Keratinocyte (primary cell): ENCODE measurements around the gene ARHGAP22.

Experiments
- CTCF ChIP-seq, 3 experiments: IDR thresholded peaks in 1 of 3; conservative IDR thresholded peaks in 1 of 3; optimal IDR thresholded peaks in 1 of 3; 2 replicates in 2 of 3; 3 replicates in 1 of 3; pipeline versions ENCODE3 to v1.5.1; 2011; ENCODE audit warnings: low read length in 3 of 3, mild to moderate bottlenecking in 3 of 3, moderate library complexity in 2 of 3, control low read depth in 1 of 3, inconsistent platforms in 1 of 3; ENCODE audit not compliant: insufficient read depth in 2 of 3; ENCODE audit errors: extremely low read depth in 1 of 3
- EZH2 ChIP-seq: IDR thresholded peaks from one replicate; pipeline ENCODE4 v1.6.1; 2012; ENCODE audit warnings: inconsistent platforms, mild to moderate bottlenecking, low read length, moderate library complexity

GRCh38 chr10:48518986-48519385 is 85.9 kb downstream of the ARHGAP22 start:
- TF ChIP-seq CTCF (optimal IDR thresholded peaks at IDR 0.05 in 1 of 3, IDR thresholded peaks at IDR 0.05 in 1 of 3, conservative IDR thresholded peaks at IDR 0.05 in 1 of 3; ENCODE audit: extremely low read depth in 1 of 3, insufficient read depth in 2 of 3, low read length in 3 of 3) (no peak), EZH2 (no peak)
